GM23338 (cell line): Measurements from ENCODE around the gene POLR2H.

Source experiments
- CTCF ChIP-seq, 2 experiments: fragments of 200-600 bp in 1 of 2; sonication (generic) in 1 of 2; conservative IDR thresholded peaks; 2 replicates each; pipeline versions ENCODE4 v1.5.1 to v1.6.1; 2016 to 2017; ENCODE audit warnings: antibody characterized with exemption in 2 of 2, low read depth in 2 of 2, mild to moderate bottlenecking in 2 of 2, moderate library complexity in 1 of 2
- EZH2phosphoT487 ChIP-seq: fragments of 200-600 bp; sonication (generic); IDR thresholded peaks from one replicate; pipeline ENCODE4 v1.8.1; 2018; ENCODE audit warnings: antibody characterized with exemption; ENCODE audit not compliant: unreplicated experiment
- JUNB ChIP-seq: IDR thresholded peaks from one replicate; pipeline ENCODE4 v1.6.1; 2016; ENCODE audit warnings: antibody characterized with exemption; ENCODE audit not compliant: unreplicated experiment

GRCh38 chr3:184321666-184322065 lies 39.8 kb upstream of the POLR2H start:
- no peak for TF ChIP-seq CTCF (conservative IDR thresholded peaks at IDR 0.05; ENCODE audit: low read depth in 2 of 2)
- no peak for TF ChIP-seq EZH2phosphoT487
- TF ChIP-seq JUNB: no peak
